Occipital lobe (tissue), 2 donors: ENCODE measurements around the gene RAB20. TPM values are rescaled to one million over a fixed set of nuclear protein-coding genes. Genes with fewer than 3 reads are reported as not detected.
"Not testable (repeated sequence)": the region's sequence is repeated elsewhere in the genome, so short reads cannot be mapped to it uniquely, and the experiment has no call there.

ENCODE experiments used
- DNase-seq: peaks from one replicate; lab custom pipeline; 2025; lab: John Stamatoyannopoulos, UW
- total RNA-seq: library from RNA; depleted of rRNA; stranded (reverse); fragments of >200 nt; gene quantifications from one replicate; pipeline ENCODE4 v1.2.3, GENCODE V29; 2014

Gene RAB20
- total RNA-seq, 1 donor from 2014 or later = 2.5 TPM

DNA sequence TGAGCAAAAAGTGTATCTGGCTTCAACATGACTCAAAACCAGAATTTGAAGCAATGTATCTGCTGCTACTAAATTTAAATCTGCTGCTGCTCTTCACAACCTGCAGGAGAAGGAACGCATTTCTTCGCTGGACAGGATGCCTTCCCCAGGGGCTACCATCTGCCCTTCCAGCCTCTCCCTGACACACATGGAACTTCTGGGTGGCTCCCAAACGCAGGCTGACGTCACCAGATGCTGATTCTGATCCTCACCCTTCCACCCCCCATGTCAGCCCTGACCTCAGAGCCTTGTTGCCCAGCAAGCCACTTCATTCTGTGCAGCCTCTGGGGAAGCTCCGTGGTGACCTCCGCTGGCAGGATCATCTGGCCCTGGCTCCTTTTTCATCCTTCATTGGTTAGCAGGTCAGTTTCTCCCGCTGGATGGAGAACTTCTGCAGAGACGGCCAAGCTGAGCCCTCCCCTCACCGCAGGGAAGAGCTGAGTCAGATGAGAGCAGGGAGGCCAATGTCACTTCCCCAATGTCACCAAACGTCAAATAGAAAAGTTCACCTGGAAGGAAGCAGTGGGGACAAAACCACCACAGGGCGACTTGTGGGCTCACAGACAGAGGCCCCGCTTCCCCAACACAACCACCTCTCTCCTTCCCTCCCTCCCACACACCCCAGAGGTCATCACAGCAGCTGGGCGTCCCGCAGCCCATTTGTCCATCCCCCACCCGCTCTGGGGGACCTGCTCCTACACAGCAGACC, 14.0 kb upstream of the RAB20 start:
- no peak for DNase-seq

DNA sequence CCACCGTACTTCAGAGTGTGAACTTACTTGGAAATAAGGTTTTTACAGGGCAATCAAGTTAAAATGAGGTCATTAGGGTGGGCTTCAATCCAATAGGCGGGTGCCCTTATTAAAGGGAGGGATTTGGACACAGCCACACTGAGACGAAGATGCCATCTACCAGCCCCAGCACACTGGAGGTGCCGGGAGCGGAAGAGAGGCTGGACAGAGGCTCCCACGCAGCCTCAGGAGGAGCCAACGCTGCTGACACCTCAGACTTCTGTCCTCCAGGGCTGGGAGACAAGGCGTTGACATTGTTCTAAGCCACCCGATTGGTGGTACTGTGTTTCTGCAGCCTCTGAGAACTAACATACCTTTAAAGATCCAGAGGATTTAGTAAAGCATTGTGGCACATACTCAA, 12.6 kb upstream of the RAB20 start:
- DNase-seq = no peak

DNA sequence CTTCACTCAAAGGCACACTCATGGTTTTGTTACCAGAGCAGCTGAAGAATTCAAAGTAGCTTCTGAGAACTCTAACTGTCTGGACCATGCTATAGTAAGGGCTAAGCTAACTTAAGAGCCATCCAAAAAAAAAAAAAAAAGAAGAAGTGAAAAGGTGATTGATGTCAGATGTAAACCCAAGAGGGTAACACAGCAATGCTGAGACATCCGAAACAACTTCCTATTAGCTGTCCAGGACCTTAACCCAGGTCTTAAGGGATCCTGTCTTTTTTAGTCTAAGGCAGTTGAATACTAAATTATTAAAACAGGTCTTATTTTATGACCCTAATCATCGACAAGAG, 11.2 kb upstream of the RAB20 start:
- DNase-seq = no peak

DNA sequence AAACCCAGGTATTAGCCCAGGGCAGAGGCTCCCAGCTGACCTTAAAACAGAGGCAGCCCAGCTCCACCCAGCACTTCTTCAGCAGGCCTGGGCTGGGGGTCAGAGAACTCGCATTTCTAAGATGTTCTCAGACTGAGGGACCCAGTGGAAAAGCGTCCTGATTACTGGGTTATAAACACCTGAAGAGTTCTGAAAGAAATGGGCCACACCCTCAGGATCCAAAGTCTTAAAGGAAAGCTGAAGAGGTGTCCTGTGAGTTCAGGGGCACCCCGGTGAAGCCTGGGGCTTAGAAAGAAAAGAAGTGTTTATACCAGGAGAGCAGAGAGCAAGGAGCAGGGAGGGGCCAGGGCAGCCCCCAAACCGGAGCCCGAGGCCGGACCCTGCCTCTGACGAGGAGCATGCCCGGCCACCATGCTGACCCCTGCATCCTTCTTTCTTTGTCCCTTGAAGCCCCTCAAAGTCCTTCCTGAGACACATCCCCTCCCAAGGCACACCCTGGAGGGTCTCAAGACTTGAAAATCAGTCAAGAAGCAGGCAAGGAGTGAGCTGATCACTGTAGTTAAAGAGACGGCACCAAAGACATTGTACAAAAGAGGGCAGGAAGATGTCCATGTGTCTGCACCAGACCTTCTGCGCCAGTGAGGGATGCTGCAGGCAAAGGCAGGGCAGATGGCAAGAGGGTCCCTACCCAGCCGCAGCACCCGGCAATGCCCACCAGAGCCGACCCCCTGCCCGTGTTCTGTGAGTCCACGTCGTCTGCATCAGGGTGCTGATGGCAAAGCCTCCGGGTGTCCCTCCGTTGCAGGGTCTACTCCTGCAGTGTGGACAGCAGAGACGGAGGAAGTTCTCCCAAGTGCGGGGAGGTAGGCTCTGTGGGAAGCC, 10.6 kb upstream of the RAB20 start:
- DNase-seq = no peak

DNA sequence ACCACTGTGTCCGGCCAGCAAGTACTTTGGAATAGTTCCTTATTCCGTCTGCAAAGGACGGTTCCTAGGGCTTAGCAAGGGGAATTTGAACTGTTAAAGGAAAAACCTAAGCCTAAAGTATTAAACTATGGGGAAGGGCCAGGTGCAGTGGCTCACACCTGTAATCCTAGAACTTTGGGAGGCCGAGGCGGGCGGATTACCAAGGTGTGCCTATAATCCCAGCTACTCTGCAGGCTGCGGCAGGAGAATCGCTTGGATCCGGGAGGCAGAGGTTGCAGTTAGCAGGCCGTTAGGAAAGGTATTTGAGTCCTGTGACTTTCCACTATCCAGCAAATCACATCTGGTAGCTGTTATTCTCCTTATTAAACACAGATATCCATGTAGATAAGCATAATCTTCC, 9.4 kb upstream of the RAB20 start:
- DNase-seq = no peak

DNA sequence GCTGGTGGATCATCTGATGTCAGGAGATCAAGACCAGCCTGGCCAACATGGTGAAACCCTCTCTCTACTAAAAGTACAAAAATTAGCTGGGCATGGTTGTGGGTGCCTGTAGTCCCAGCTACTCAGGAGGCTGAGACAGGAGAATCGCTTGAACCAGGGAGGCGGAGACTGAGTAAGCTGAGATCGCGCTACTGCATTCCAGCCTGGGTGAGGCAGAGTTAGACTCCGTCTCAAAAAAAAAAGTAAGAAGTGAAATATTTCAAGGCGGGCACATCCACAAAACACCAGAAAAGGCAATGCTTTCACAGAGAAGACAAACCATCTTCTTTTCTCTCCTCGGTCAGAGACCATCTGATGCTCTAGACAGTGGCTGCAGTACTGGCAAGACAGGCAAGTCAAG, 8.4 kb upstream of the RAB20 start:
- DNase-seq = not testable (repeated sequence)

DNA sequence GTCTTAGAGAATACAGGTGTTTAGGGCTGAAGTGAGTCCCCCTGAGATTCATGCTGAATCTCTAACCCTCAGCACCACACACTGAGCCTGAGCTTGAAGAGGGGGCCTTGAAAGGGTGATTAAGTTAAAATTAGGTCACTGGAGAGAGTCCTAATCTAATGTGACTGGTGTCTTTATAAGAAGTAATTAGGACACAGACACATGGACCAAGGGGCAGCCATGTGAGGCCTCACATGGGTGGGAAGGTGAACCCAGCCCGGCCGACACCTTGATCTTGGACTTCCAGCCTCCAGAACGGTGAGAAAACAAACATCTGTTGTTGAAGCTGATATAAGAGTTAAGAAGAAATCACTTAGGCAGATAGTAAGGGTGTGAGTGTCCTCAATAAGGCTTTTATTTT, 7.1 kb upstream of the RAB20 start:
- DNase-seq = no peak

DNA sequence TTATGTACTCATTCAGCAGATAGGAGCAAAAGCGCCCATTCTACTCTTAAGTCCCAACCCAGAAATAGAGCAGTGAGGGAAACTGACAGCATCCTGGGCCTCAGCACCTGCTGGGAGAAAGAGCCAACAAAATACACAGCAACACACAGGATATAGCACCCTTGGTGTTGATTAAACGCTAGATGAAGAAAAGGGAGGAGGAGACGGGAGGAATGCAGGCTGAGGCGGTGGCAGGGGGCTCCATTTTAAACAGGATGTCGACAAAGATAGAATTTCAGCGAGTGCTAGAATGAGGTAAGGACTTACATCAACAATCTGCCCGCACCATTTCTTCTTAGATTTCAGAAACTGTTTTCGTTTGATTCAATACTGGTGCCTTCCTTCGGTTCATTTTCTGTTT, 4.6 kb upstream of the RAB20 start:
- no peak for DNase-seq

DNA sequence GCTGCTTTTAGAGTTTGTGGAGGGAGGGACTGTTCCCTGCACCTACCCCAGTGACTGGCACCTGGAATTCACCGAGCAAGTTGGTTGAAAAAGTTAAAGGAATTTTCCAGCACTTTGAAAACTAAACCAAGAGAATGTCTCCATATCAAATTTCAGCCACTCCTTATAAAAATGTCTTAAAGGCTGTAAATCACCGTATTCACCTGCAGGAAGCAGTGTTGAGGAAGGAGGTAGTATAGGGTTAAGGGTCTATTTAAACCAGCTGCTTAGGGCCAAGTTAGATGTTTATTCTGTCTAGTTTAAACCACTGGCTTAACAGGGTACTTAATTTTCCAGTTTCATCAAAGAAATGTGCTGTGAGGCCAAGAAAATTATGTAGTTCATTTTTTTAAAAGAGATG, 3.8 kb upstream of the RAB20 start:
- no peak for DNase-seq

DNA sequence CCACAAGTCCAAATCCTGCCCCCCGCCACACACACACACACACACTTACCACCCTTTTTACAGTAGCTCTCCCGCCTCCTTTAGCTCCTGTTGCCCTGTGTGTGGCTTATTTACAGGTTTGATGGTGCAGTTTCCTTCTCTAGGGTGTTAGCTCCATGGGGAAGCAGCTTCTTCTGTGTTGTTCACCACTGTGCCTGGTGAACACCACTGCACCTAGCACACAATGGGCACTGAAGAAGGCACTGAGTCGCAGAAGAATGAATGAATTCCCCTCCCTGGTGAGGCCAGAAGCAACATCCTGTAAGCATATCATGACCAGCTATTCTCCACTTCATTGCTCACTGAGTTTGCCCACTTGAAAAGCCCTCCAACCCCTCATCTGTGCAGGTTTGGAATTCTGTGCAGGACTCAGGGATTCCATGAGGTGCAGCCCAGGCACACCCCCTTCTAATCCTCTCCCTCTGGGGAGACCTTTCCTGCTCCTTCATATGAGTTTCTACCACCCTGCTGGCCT, 3.0 kb upstream of the RAB20 start:
- DNase-seq = no peak

DNA sequence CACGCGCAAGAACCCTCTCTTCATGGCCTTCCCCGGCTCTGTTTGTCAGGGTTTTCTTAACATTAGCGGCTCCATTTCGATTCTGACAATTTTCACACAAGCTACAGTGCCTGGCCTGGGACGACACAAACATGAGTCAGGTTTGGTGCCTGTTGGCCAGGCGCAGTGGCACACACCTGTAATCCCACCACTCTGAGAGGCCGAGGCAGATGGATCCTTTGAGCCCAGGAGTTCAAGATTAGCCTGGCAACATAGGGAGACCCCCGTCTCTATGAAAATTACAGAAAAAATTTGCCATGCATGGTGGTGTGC, 1.9 kb upstream of the RAB20 start:
- DNase-seq = no peak

DNA sequence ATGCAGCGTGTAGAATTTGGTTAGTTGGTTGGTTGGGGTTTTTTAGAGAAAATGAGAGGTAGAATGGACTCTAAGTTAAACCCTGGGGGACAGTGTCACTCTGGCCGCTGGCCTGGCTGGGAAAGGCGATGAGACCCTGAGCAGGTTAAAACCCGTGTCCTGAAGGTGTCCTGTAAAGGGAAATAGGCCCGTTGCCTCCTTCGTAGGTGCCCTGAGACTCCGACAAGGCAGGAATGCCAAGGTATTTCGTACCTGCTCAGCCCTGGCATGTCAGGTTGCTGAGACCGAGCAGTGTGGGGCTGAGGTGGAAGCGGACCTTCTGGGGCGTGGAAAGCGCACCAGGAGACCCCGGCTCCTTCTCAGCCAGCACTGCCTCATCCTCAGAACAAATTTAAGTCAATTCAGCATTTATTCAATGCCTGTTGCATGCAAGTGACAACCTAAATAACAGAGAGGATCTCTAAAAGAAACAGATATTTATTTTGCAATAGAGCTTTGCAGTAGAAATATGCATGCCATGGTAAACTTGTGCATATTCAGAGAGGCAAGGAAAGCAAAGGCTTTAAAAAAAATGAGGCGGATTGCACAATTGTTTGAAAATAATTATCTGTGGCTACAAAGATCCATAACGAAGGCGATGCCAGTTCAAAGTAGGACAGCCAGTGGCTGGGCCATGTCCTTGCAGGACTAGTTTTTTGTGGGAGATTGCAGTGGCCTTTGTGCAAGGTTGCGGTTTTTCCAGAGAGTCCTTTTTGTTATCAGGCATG, 1.4 kb upstream of the RAB20 start:
- no peak for DNase-seq

DNA sequence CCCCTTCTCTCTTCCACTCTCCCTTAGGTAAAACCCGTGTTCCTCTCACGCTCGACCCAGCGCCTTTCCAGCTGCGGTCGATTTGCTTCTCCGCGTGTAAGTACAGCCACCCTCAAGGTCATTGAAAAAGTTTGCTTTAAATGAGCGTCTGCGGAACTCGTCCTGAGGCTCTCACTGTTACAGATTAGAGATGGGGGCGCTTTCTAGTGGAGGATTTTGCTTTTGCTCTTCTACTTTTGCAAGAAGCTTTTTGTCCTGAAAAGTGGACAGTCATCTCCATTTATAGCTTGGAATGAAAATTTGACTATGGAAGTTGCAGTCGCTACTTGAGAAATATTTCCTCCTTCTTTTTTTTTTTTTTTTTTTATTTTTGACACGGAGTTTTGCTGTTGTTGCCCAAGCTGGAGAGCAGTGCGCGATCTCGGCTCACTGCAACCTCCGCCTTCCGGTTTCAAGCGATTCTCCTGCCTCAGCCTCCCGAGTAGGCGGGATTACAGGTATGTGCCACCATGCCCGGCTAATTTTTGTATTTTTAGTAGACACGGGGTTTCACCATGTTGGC, 595 bp upstream of the RAB20 start:
- DNase-seq = no peak

DNA sequence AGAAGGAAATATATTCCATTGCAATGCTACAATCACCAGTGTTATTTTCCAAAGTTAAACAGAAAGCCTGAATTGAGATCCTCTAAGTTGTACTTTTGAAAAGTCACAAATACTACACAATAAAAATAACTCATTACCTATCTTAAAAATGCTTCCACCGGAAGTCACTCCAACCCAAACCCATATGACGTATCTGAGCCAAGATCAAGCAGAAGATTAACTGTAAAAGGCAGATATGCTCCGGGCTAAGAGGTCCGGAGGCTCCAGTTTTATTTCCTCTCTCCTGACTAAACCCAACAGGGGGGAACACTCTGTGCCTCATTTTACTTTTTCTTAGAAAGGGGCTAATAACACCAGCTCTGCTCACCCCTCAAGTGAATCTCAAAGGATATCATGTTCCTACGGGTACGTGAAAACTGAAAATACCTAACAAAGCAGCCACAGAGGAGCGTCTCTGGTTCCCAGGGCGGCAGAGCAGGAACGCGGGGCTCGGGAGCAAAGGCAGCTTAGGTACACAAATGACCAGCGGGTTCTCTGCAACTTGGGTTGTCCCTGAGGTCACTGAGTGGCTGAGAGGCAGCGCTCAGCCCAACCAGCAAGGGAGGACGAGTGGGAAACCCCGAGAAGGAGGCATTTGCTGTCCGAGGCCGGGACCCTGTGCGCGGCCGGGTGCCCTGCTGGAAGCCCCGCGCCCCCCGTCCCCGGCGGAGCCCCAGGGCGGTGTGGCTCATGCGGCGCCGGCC, 750 bp downstream of the RAB20 start:
- DNase-seq = no peak

DNA sequence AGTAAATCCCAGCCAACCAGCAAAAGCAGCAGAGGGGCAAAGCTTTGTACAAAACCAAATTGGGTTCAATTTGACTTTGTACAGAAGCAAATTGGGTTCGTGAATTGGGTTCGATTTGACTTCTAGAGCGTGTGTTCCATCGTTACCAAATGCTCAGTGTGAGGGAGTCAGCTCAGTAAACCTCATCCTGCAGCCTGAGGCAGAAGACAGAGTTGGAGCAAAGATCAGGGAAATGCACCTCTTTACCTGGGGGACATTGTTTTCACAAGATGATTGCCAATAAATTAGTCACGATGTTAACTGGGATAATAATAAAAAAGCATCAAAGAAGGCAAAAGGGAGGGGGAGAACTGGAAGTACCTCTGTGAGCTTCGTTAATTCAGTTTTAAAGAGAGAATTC, 1.5 kb downstream of the RAB20 start:
- DNase-seq = no peak

DNA sequence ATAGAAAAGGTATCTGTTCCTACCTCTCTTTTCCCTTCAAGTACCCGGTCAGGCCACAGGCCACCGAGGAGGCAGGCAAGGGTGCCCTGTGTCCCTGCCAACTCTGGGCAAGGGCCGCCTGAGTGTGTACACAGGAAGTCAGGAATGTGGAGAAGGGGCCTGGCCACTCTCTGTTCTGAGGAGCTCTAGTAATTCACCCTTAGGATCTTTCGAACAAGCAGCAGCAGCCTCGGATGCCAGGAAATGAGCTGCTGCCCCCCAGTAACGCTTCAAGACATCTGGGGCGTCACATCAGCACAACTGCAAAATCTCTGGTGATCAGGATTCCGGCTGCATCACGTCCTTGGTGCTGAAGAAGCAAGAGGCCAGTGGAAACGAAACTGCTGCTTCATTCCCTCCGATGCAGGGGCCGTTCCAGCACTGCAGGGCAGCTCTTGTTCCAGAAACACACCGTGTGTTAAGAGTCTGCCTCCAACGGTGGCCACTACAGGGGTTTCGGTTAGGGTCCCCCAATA, 2.0 kb downstream of the RAB20 start:
- no peak for DNase-seq

DNA sequence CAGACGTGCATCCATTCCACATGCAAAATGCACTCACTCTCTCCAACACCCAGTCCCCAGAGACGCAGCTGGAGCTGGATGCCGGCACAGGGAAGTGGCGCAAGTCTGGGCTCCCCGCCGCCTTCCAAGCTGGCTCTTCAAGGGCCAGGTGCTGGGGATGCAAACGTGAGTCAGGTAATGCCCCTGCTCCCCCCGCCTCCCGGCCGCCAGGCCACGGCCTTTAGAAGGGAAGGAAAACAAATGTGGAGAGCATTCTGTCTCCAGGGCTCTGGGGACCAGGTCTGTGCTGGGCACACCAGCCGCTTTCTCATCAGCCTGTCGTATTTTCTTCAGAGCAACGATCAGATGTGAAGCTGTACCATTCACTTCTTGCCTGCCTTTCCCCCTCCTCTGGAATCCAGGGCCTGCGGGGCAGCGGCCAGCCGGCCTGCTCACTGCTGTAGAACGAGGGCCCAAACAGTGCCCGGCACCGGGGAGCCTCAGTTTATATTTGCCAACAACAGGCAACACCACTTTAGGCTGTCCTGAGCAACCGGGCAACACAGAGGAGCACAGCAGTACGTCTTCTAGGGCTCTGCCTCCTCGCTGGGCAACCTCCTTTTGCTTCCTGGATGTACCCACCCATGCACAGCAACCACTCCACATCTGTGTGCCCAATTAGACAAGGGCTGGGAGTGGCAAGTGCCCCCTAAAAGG, 3.8 kb downstream of the RAB20 start:
- DNase-seq = no peak

DNA sequence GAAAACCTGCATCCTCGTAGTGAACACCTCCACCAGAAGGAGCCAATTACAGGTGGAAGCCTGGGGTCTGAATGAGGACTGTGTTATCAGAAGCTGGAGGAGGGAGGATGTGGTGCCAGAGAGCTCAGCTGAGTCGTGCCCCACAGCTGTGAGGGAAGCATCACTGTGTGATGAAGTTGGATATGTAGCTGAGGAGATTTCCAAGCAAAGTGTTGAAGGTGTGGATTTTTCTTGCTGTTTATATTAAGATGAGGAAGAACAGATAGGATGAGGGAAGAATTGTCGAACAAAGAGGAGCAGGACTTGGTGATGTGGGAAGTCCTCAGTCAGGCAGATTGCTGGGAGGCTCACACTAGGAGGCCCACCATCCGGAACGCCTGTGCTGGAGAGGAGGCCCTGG, 4.4 kb downstream of the RAB20 start:
- DNase-seq = no peak

DNA sequence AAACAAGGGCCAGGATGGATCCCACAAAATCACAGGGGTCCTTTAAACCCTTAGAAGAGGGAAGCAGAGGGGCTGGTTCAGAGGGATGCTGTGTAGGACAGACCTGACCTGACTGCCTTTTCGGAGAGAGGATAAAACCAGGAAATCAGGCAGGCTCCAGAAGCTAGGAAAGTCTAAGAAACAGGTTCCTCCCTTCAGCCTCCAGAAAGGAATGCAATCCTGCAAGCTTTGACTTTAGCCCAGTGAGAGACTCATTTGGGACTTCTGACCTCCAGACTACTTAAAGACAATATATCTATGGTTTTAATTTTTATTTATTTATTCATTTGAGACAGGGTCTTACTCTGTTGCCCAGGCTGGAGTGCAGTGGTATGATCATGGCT, 5.3 kb downstream of the RAB20 start:
- DNase-seq = no peak

DNA sequence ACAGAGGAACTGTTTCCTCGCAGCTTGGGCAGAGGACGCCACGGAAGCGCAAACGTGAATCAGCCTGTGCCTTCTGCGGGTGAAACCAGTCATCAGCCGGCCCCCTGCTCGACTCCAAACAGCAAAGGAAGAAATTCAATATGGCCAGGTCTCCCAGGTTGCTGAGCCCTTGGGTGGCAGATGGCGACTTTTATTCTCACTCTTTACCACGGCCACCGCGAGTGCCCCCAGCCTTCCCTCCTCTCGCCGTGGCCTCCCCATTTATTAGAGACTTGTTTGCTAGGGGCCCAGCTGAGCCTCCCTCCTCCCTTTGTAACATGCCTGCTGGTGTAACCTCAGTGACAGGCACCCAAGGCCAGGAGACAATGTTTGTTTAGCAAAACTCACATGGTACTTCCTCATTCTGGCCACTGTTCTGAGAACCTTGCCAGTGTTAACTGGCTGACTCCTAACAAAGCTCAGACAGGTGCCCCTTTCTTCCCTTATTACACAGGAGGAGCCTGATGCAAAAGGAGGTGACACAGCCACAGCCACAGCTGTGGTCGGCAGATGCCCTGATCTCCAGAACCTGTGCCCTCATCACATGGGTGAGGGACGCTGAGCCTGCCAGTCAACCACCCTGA, 5.8 kb downstream of the RAB20 start:
- no peak for DNase-seq
